HepG2 (cell line): ENCODE data around the gene SINHCAF. TPM values are rescaled to one million over a fixed set of nuclear protein-coding genes. Genes with fewer than 3 reads are reported as not detected.

Experiments used
- ATAC-seq: fragments of 200-7000 bp; cut with Tn5 transposase; 3 replicates; pipeline ENCODE4 v1.9.1; 2020; ENCODE audit warnings: mild to moderate bottlenecking, moderate library complexity
- BruUV-seq: library from RNA; stranded (reverse); fragments of 400-500 nt; replicated peaks from 2 replicates; lab custom pipeline; 2021; lab: Mats Ljungman, UMichigan
- CTCF ChIA-PET: fragments of 300-600 bp; formaldehyde crosslinking; extraction: SDS; loops from one replicate; lab custom pipeline; 2021; ENCODE audit warnings: low total read pairs, inconsistent platforms, low intra/inter-chr PET ratio; lab: Yijun Ruan, JAX
- POLR2A ChIA-PET: fragments of 350-600 bp; sonication (Branson Sonifier 250); formaldehyde crosslinking; loops from one replicate; lab custom pipeline; 2020; ENCODE audit warnings: antibody characterized with exemption, inconsistent platforms; lab: Yijun Ruan, JAX
- DNase-seq: peaks from one replicate; pipeline ENCODE4 v3.0.0-alpha.2; 2015; ENCODE audit warnings: low spot score
- FAIRE-seq: peaks from 3 replicates; lab custom pipeline; 2011; peaks lifted over from hg19 to GRCh38; lab: Jason Lieb, UNC
- H2AFZ ChIP-seq: one replicate; pipeline ENCODE4 v1.6.1; 2011; ENCODE audit warnings: low read length, inconsistent platforms
- H3K27ac ChIP-seq: fragments of 300-600 bp; 3 replicates; pipeline ENCODE4 v1.8.0; 2011; ENCODE audit warnings: mixed run types, mild to moderate bottlenecking, mixed read lengths, low read length, inconsistent platforms; ENCODE audit not compliant: insufficient read depth; ENCODE audit errors: extremely low read length
- H3K27me3 ChIP-seq, 2 experiments: fragments of 200-600 bp in 1 of 2; 2 replicates in 1 of 2; 3 replicates in 1 of 2; pipeline versions ENCODE4 v1.6.0 to v1.8.0; 2011; ENCODE audit warnings: low read length in 2 of 2, mild to moderate bottlenecking in 2 of 2, moderate library complexity in 2 of 2, inconsistent platforms in 1 of 2; ENCODE audit not compliant: insufficient read depth in 2 of 2, control insufficient read depth in 1 of 2
- H3K36me3 ChIP-seq, 2 experiments: fragments of 200-600 bp in 1 of 2; replicated peaks in 1 of 2; 2 replicates in 1 of 2; 3 replicates in 1 of 2; pipeline versions ENCODE4 v1.5.1 to v1.8.0; 2011; ENCODE audit warnings: low read length in 2 of 2, inconsistent platforms in 1 of 2; ENCODE audit not compliant: insufficient read depth in 2 of 2, control insufficient read depth in 1 of 2
- H3K4me1 ChIP-seq: 2 replicates; pipeline ENCODE4 v1.5.1; 2012; ENCODE audit warnings: low read length, inconsistent platforms; ENCODE audit not compliant: insufficient read depth
- H3K4me2 ChIP-seq: 2 replicates; pipeline ENCODE4 v1.6.0; 2011; ENCODE audit warnings: low read depth, low read length, inconsistent platforms
- H3K4me3 ChIP-seq, 3 experiments: fragments of 200-600 bp in 1 of 3; sonication (generic), shearing (Covaris generic) in 1 of 3; replicated peaks in 1 of 3; 2 replicates each; pipeline ENCODE4 v1.5.1; 2011 to 2016; ENCODE audit warnings: low read length in 3 of 3, inconsistent platforms in 2 of 3, low read depth in 2 of 3, mild to moderate bottlenecking in 2 of 3, control low read depth in 1 of 3, mixed read lengths in 1 of 3; ENCODE audit not compliant: insufficient read depth in 1 of 3
- H3K79me2 ChIP-seq: one replicate; pipeline ENCODE4 v1.6.1; 2011; ENCODE audit warnings: low read length, inconsistent platforms; ENCODE audit not compliant: insufficient read depth
- H3K9ac ChIP-seq: 2 replicates; pipeline ENCODE4 v1.6.0; 2011; ENCODE audit warnings: mild to moderate bottlenecking, low read depth, low read length, inconsistent platforms; ENCODE audit not compliant: insufficient read depth
- H3K9me3 ChIP-seq: 2 replicates; pipeline ENCODE4 v1.5.1; 2012; ENCODE audit warnings: mild to moderate bottlenecking, low read length
- H4K20me1 ChIP-seq: 2 replicates; pipeline ENCODE4 v1.6.0; 2011; ENCODE audit warnings: inconsistent platforms, mild to moderate bottlenecking, low read length, moderate library complexity; ENCODE audit not compliant: insufficient read depth
- BCL3 ChIP-seq: sonication (generic); formaldehyde crosslinking; IDR thresholded peaks from 2 replicates; pipeline ENCODE4 v1.5.1; 2020; ENCODE audit warnings: mild to moderate bottlenecking, missing genetic modification reagents, moderate library complexity
- CC2D1A ChIP-seq: sonication (generic); formaldehyde crosslinking; IDR thresholded peaks from 2 replicates; pipeline ENCODE4 v1.8.1; 2023; ENCODE audit warnings: mild to moderate bottlenecking, missing genetic modification reagents
- CENPT ChIP-seq: sonication (generic); formaldehyde crosslinking; IDR thresholded peaks from 2 replicates; pipeline ENCODE4 v1.8.0; 2022; ENCODE audit warnings: low read depth, mild to moderate bottlenecking, moderate library complexity, missing genetic modification reagents
- CTCF ChIP-seq: sonication (generic); formaldehyde crosslinking; IDR thresholded peaks from 2 replicates; pipeline ENCODE4 v1.5.0; 2020; ENCODE audit warnings: mild to moderate bottlenecking, missing genetic modification reagents, moderate library complexity
- ELF4 ChIP-seq: sonication (generic); formaldehyde crosslinking; IDR thresholded peaks from 2 replicates; pipeline ENCODE4 v1.5.0; 2020; ENCODE audit warnings: missing genetic modification reagents, mild to moderate bottlenecking, moderate library complexity, borderline replicate concordance
- ISL2 ChIP-seq: sonication (generic); formaldehyde crosslinking; IDR thresholded peaks from 2 replicates; pipeline ENCODE4 v1.5.0; 2020; ENCODE audit warnings: missing genetic modification reagents
- JARID2 ChIP-seq: sonication (generic); formaldehyde crosslinking; IDR thresholded peaks from 2 replicates; pipeline ENCODE4 v1.8.1; 2023; ENCODE audit warnings: missing genetic modification reagents, inconsistent platforms; ENCODE audit not compliant: insufficient replicate concordance
- KDM3A ChIP-seq: IDR thresholded peaks from 2 replicates; pipeline ENCODE4 v1.6.1; 2018; ENCODE audit warnings: low read depth, missing compliant biosample characterization
- NFE2L1 ChIP-seq: sonication (generic); formaldehyde crosslinking; IDR thresholded peaks from 2 replicates; pipeline ENCODE4 v1.4.0; 2020; ENCODE audit warnings: missing genetic modification reagents, mild to moderate bottlenecking, borderline replicate concordance
- SNRNP70 ChIP-seq: fragments of 200-400 bp; formaldehyde crosslinking; IDR thresholded peaks from 2 replicates; pipeline ENCODE4 v1.6.1; 2017; ENCODE audit warnings: mild to moderate bottlenecking, low read depth, low read length, moderate library complexity
- ZNF17 ChIP-seq: sonication (generic); formaldehyde crosslinking; IDR thresholded peaks from 2 replicates; pipeline ENCODE4 v1.5.0; 2020; ENCODE audit warnings: mild to moderate bottlenecking, missing genetic modification reagents
- ZNF276 ChIP-seq: sonication (generic); formaldehyde crosslinking; IDR thresholded peaks from 2 replicates; pipeline ENCODE4 v1.4.0; 2020; ENCODE audit warnings: mild to moderate bottlenecking, low read depth, missing genetic modification reagents
- ZNF607 ChIP-seq: sonication (generic); formaldehyde crosslinking; IDR thresholded peaks from 2 replicates; pipeline ENCODE4 v1.5.1; 2020; ENCODE audit warnings: missing genetic modification reagents, mild to moderate bottlenecking, borderline replicate concordance
- ZNF782 ChIP-seq: sonication (generic); formaldehyde crosslinking; IDR thresholded peaks from 2 replicates; pipeline ENCODE4 v1.4.0; 2020; ENCODE audit warnings: missing genetic modification reagents, mild to moderate bottlenecking, borderline replicate concordance
- WGBS: methylation state at CpG from one replicate; pipeline ENCODE4 v1.1.6; 2017; ENCODE audit warnings: low lambda C conversion rate; 5-methylcytosine and 5-hydroxymethylcytosine counted together
- in situ Hi-C: cut with HindIII; loops from 2 replicates; pipeline ENCODE4 v1.10.0; 2017; ENCODE audit warnings: low pct_unique_long_range_greater_than_20kb; ENCODE audit not compliant: extremely low pct_ligation_motif_present
- intact Hi-C: fragments of 100-400 bp; cut with micrococcal nuclease; formaldehyde crosslinking; loops from one replicate; pipeline ENCODE4 v1.10.0; 2022; ENCODE audit not compliant: unreplicated experiment
- polyA plus RNA-seq, 8 experiments: library from polyadenylated mRNA; depleted of rRNA in 3 of 8; stranded (reverse) in 7 of 8; unstranded in 1 of 8; fragments of >200 nt; fragmentation: Illumina TruSeq in 4 of 8; extraction: Trizol in 4 of 8; gene quantifications; 2 replicates each; pipeline versions ENCODE4 v1.2.1 to v1.2.3, GENCODE V29; 2011 to 2016; ENCODE audit warnings: low read depth in 4 of 8, missing spikeins in 1 of 8, mixed read lengths in 1 of 8; ENCODE audit not compliant: insufficient read depth in 1 of 8
- total RNA-seq, 5 experiments: library from RNA; depleted of rRNA; stranded (reverse); fragments of >200 nt; fragmentation: Illumina TruSeq; extraction: Trizol; gene quantifications; 2 replicates each; pipeline ENCODE4 v1.2.3, GENCODE V29; 2016; ENCODE audit warnings: low read depth in 1 of 5
- TF ChIP-seq, protein P1 (sequence below): sonication (generic); formaldehyde crosslinking; IDR thresholded peaks from 2 replicates; pipeline ENCODE4 v1.4.0; 2020; ENCODE audit warnings: missing genetic modification reagents, mild to moderate bottlenecking, borderline replicate concordance

SINHCAF gene
- total and polyA plus RNA-seq, 2 of the 13 experiments (the other 11 are each of a cell fraction or from before 2014, with no cell fraction given), result 54.6 to 97.8 TPM

GRCh38 chr12:31366104-31366621 is 40.2 kb upstream of the SINHCAF start:
- no peaks in the 10 kb centered on the region; a peak in 1 of 5 replicates for H3K27me3 ChIP-seq
- H3K9me3 ChIP-seq, result no peaks in the 10 kb centered on the region
- BruUV-seq, result no TSS peak
- H3K79me2 ChIP-seq, result no peaks in the 10 kb centered on the region
- CTCF ChIA-PET, result no interaction called here
- POLR2A ChIA-PET, result interaction anchor here (1.1 kb wide), 1 partner anchor 40 kb away, joined by 7 read pairs; the partner anchor contains the start of gene SINHCAF
- H3K4me1 ChIP-seq, result peaks cover 57% of the 10 kb centered on the region
- no peak overlapping the region for H3K27ac ChIP-seq
- H3K4me3 ChIP-seq, result no peak overlapping the region
- no peaks in the 10 kb centered on the region for H3K36me3 ChIP-seq
- no peak for FAIRE-seq
- no peak for DNase-seq
- 78% methylated on average over 11 of the region's 11 CpGs for WGBS
- intact Hi-C loops (no loop called here), in situ Hi-C loops (no loop called here)
- H4K20me1 ChIP-seq, result no peaks in the 10 kb centered on the region
- no peak for ATAC-seq
- no peak overlapping the region for H3K4me2 ChIP-seq
- H3K9ac ChIP-seq, result no peak overlapping the region
- TF ChIP-seq, protein P1, sequence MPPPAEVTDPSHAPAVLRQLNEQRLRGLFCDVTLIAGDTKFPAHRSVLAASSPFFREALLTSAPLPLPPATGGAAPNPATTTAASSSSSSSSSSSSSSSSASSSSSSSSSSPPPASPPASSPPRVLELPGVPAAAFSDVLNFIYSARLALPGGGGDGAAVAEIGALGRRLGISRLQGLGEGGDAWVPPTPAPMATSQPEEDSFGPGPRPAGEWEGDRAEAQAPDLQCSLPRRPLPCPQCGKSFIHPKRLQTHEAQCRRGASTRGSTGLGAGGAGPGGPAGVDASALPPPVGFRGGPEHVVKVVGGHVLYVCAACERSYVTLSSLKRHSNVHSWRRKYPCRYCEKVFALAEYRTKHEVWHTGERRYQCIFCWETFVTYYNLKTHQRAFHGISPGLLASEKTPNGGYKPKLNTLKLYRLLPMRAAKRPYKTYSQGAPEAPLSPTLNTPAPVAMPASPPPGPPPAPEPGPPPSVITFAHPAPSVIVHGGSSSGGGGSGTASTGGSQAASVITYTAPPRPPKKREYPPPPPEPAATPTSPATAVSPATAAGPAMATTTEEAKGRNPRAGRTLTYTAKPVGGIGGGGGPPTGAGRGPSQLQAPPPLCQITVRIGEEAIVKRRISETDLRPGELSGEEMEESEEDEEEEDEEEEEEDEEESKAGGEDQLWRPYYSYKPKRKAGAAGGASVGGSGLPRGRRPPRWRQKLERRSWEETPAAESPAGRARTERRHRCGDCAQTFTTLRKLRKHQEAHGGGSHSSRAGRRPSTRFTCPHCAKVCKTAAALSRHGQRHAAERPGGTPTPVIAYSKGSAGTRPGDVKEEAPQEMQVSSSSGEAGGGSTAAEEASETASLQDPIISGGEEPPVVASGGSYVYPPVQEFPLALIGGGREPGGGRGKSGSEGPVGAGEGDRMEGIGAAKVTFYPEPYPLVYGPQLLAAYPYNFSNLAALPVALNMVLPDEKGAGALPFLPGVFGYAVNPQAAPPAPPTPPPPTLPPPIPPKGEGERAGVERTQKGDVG (CRISPR knock-in tag), result no peak
- no peak for TF ChIP-seq ZNF17
- TF ChIP-seq CENPT (CRISPR knock-in tag), result no peak
- TF ChIP-seq KDM3A (CRISPR knock-in tag), result no peak
- no peak for TF ChIP-seq CTCF (CRISPR knock-in tag)
- no peak for TF ChIP-seq JARID2
- no peak for TF ChIP-seq SNRNP70
- TF ChIP-seq ISL2, result no peak
- TF ChIP-seq ZNF607 (CRISPR knock-in tag), result no peak
- no peak for TF ChIP-seq ZNF276 (CRISPR knock-in tag)
- TF ChIP-seq ELF4, result no peak
- TF ChIP-seq CC2D1A (CRISPR knock-in tag), result no peak
- no peak for TF ChIP-seq BCL3 (CRISPR knock-in tag)
- no peak for TF ChIP-seq ZNF782 (CRISPR knock-in tag)
- TF ChIP-seq NFE2L1 (CRISPR knock-in tag), result no peak
- H2AFZ ChIP-seq, result no peak overlapping the region
